ENCODE data around the gene SLCO2A1.

GRCh38 chr3:134003066-134003465, 26.7 kb downstream of the SLCO2A1 start:
- TF ChIP-seq CTCF (IDR thresholded peaks at IDR 0.05) (no peak), POLR2A (IDR thresholded peaks at IDR 0.05) (no peak)

All from Peyer's patch (tissue), 4 donors.